Stimulated activated CD4-positive, alpha-beta T cell treated with anti-CD3 and anti-CD28 coated beads, Interleukin-2, amount 100 ng/mL, for 48 hours (primary cell): ENCODE data around the gene AICDA.
"Not testable (repeated sequence)": the region's sequence is repeated elsewhere in the genome, so short reads cannot be mapped to it uniquely, and the experiment has no call there.

Experiments
- DNase-seq, 2 donors: peaks; one replicate each; pipeline ENCODE4 v3.0.0-alpha.2; 2020

Gene AICDA

DNA sequence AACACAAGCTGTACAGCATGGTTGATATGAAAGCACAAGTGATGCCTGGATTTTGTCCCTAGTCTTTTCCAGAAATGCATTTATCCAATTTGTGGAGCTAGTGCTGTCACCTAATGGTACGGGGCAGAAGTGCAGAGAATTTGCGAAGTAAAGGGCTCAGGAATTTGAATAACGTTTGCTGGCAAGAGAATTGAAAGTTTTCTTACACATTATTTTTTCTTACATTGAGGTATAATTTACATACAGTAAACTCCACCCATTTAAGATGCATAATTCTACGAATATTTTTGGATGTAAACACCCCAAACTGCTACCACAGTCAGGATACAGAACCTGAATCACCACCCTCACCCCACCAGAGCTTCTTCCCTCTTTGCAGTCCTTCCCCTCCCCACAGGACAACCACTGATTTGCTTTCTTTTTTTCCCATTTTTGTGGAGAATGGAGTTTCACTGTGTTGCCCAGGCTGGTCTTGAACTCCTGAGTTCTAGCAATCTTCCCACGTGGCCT is 3.5 kb downstream of the AICDA start:
- no peak for DNase-seq

GRCh38 chr12:8606890-8607289 is 5.8 kb downstream of the AICDA start:
- no peak for DNase-seq

DNA sequence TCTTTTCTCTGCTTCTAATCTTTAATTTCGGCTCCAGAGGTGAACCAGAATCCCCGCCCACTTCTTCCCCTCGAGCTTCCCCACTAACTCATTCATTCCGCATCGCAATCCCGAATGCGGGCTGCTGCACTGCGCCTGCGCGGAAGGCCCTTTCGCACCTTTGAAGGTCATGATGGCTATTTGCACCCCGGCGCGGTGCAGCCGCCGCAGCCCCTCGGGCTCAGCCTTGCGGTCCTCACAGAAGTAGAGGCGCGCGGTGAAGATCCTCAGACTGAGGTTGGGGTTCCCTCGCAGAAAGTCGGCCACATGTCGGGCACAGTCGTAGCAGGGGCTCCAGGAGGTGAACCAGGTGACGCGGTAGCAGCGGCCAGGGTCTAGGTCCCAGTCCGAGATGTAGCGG is 7.6 kb downstream of the AICDA start:
- DNase-seq = no peak

- no peak for DNase-seq
Observed at GRCh38 chr12:8603856-8604255, 8.8 kb downstream of the AICDA start.

- no peak for DNase-seq
Observed at GRCh38 chr12:8603286-8603685, 9.4 kb downstream of the AICDA start.

DNA sequence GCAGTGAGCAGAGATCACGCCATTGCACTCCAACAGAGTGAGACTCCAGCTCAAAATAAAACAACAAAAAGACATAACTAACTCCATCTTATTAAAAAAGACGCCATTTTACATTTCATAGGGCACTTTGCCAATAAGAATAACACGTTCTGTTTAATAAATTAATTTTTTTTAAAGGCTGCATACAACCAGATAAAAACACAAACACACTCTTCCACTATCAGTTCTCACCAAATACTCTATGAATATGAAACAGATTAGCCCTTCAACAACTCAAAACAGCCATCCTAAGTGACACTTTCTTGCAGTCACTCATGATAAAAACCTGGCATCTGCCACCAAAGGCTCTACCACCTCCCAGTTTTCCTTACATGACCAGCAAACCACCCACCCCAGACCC is 16.1 kb downstream of the AICDA start:
- no peak for DNase-seq

DNA sequence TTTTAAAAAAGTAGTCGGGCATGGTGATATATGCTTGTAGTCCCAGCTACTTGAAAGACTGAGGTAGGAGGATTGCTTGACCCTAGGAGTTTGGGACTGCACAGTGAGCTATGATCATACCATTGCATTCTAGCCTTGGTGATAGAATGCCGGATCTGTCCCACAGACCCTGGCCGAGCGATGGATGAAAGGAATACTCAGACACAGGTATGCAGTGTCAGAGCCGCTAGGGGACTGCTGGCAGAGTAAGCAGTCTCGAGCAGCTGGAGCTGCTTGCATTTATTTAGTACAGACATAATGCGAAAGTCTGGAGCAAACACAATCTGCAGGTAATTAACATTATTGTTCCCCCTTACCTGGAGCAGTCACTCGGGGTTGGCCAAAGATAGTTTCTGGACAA is 18.6 kb downstream of the AICDA start:
- DNase-seq = no peak

DNA sequence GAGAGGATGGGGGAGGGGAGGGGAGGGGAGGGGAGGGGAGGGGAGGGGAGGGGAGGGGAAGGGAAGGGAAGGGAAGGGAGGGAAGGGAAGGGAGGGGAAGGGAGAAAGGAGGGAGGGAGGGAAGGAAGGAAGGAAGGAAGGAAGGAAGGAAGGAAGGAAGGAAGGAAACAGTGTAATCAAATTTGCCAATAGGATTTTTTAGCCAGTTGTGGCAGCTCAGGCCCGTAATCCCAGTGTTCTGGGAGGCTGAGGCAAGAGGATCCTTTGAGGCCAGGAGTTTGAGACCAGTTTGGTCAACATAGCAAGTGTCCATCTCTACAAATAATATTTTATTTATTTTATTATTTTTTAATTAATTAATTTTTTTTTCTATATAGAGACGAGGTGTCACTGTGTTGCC is 19.4 kb downstream of the AICDA start:
- no peak for DNase-seq

GRCh38 chr12:8590842-8591545 is 21.7 kb downstream of the AICDA start:
- DNase-seq = no peak

DNA sequence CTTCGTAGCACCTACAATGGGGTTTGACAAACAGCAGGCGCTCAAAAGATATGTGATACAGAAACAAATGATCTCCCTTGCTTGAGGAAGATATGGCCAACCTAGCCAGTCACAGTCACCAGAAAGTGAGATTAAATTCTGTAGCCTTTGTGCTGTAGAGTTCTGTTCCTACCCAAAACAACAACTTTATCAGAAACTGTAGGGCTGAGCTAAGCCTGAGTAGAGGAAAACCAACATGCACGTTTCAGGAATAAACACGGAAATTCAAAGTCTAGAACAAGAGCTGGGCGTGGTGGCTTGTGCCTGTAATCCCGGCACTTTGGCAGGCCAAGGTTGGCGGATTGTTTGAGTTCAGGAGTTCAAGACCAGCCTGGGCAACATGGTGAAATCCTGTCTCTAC is 23.0 kb downstream of the AICDA start:
- no peak for DNase-seq

GRCh38 chr12:8584478-8584877 is 28.2 kb downstream of the AICDA start:
- DNase-seq = not testable (repeated sequence)

DNA sequence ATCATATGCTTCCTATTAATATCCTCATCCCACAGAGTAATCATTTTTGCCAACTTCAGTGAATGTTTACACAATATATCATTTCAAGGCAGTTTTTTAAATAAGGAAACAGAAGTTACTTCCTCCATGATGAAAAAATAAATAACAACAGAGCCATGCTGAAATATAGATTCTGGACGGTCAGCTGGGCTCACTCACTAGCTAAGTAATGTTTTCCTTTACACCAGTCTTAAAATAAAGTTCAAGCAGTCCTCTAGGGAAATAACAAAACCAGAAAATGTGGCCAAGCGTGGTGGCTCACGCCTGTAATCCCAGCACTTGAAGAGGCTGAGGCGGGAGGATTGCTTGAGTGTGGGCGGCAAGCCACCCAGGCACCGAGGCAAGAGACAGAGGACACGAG is 28.7 kb downstream of the AICDA start:
- DNase-seq = no peak

DNA sequence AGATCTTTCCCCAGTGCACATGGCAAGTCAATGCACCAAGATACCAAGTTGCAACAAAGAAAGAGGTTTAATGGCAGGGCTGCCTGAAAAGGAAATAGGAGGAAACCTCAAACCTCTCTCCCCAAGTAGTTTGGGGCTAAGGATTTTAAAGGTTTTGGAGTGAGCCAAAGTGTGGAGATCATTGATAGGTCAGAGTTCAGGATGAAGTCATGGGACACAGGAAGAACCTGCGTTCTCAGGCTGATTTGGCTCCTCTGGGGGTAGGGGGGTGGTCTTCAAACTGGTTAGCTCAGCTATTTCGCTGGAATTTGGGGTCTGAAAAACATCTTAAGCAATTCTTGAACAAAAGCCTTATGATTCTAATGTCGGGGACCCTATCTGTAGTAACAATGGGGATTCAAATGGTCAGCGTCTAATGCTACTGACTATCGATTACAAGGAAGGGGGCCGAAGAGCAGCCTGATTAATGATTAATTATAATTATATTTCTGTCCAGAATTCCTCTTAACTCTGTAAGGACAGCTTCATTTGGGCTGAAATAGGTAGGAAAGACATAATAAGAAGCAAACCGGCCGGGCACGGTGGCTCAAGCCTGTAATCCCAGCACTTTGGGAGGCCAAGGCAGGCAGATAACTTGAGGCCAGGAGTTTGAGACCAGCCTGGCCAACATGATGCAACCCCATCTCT is 31.4 kb downstream of the AICDA start:
- no peak for DNase-seq

DNA sequence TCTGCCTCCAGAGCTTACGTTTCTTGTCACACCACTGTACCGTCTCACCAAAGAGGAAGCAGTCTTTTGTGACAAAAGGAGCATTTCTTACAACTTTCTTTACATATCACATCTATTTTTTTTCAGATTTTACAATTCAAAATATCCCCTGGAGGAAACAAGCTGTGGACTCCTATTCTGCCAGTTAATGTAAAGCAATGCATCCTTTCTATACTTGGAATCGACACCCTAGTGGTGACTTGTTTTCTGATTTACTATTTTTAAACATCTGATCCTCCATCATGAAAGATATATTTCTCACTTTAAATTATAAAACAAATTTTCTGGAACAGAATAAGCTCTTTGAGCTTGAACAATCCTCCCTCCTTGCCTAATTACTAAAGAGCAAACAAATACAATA is 34.8 kb downstream of the AICDA start:
- DNase-seq = no peak

DNA sequence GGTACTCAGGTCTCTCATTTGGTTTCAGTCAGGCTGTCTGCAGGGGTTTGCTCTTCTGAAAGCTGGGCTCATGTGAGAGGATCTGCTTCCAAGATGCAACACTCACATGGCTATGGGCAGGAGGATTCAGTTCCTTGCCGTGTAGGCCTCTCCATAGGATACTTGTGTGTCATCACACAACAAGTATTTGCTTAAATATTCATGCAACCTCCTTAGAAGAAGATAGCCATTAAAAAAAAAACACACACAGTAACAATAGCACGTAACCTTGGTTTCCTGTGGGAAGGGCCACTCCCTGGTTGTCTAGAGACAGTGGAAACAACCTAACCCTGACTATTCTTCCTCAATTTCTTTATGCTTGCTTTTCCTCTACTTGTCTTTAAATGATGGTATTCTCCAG is 40.2 kb downstream of the AICDA start:
- no peak for DNase-seq

GRCh38 chr12:8566525-8566924 is 46.1 kb downstream of the AICDA start:
- no peak for DNase-seq

DNA sequence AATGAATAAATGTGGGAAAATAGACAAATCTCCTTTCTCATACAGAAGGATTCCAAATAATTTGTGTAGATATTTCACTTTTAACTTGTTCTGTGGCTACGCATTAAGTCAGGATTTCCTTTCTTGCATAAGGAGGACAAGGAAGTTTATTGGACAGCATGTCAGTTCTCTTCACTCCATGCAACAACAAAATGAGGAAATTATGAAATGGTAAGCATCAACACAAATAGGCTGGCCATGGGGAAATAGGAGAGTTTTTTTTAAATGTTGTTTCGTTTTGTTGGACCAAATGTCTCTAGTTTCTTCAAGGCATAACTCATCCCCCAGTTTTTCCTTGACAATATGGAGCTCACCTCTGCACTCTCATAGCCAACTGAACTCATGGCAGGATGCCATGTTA is 46.6 kb downstream of the AICDA start:
- not testable (repeated sequence) for DNase-seq

GRCh38 chr12:8564656-8565055 is 48.0 kb downstream of the AICDA start:
- no peak for DNase-seq

- DNase-seq = no peak
Observed at GRCh38 chr12:8563356-8563755, 49.3 kb downstream of the AICDA start.

DNA sequence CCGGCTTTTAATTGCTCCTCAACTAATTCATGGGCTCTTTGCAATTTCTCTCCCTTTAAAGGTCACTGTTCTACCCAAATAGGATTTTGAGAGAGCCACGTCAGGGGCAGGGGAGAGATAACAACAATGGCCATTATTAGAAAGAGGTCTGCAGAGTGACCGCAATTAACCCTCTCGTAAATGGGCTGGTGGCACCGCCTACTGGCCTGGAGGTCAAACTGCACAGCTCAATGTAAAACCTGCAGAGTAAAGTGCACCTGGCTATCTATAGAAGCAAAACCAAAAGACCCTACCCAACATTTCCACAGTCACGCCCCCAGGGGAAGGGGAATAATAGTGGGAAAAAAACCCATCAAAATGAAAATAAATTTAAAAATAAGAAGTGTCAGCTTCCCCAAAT is 50.3 kb downstream of the AICDA start:
- DNase-seq = no peak

DNA sequence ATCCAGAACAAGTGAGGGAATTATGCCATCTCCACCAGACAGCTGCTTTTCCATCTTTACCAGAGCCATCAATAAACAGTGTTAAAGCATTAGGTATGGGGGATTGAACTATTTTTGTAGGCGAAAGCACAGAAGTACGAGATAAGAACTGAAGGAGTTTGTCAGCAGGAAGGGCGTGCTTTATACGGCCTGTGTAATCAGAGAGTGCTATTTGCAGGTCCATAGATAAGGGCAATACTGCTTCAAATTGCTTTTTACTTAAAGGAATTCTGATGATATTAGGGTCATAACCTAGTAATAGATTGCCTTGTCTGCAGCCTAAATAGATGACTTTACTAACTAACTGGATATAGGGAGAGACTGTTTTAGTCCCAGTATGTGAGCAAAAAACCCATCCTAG is 51.6 kb downstream of the AICDA start:
- DNase-seq = no peak

DNA sequence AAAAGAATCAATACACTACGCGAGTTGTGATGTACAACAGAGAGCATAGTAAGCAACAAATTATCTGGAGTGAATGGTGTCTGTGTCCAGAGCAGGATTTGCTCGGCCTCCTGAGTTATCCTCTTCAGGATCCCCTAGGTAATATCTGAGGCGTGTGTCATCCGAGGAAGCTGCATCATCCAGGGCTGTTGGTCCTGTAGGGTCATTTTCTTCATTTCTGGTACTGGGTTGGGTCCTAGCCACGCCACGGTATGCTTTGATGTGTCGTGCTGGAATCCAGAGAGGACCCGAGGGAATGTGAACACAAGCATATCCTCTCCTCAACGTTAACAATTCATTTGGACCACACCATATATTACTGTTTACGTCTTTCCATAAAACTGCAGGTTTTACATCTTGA is 53.0 kb downstream of the AICDA start:
- no peak for DNase-seq

DNA sequence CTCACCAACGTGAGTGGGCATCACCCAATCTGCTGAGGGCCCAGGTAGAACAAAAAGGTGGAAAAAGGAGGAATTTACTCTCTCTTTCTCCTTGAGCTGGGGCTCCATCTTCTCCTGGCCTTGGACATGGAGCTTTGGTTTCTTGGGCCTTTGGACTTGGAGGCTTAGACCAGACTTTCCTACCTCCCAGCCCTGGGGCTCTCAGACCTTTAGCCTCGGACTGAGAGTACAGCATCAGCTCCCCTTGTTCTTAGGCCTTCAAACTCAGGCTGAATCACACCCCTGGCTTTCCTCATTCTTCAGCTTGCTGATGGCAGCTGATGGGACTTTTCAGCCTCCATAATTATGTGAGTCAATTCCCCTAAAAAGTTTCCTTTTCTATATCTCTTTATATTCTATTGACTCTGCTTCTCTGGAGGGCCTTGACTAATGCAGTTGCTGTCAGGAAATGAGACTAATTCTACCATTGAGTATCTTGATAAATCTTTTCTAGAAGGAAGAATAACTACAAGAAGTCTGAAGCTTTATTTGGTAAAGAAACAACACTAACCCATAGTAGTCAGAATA is 56.0 kb downstream of the AICDA start:
- no peak for DNase-seq

- DNase-seq = no peak
Observed at GRCh38 chr12:8554451-8555195, 58.0 kb downstream of the AICDA start.
